GM21526 (cell line): Measurements from ENCODE around the gene SOX2.
"Not testable (repeated sequence)": the region's sequence is repeated elsewhere in the genome, so short reads cannot be mapped to it uniquely, and the experiment has no call there.

ENCODE experiments used
- ATAC-seq: cut with Tn5 transposase; IDR thresholded peaks from one replicate; pipeline ENCODE4 v1.9.1; 2021; ENCODE audit warnings: moderate library complexity; ENCODE audit not compliant: unreplicated experiment, low FRiP score

Gene SOX2

GRCh38 chr3:181753391-181753790, 41.7 kb downstream of the SOX2 start:
- ATAC-seq: no peak

- ATAC-seq: no peak
Observed at GRCh38 chr3:181755959-181756358, 44.2 kb downstream of the SOX2 start.

- ATAC-seq: no peak
Observed at GRCh38 chr3:181756645-181757297, 45.0 kb downstream of the SOX2 start.

- no peak for ATAC-seq
Observed at GRCh38 chr3:181757694-181758306, 46.1 kb downstream of the SOX2 start.

GRCh38 chr3:181761906-181762305, 50.2 kb downstream of the SOX2 start:
- ATAC-seq: no peak

- not testable (repeated sequence) for ATAC-seq
Observed at GRCh38 chr3:181764033-181764432, 52.3 kb downstream of the SOX2 start.
